OCI-LY3 (cell line): ENCODE results near the gene KRT222.

Experiments used
- H2AFZ ChIP-seq: fragments of 200-600, 300-600 bp; shearing (Covaris generic); 2 replicates; pipeline ENCODE4 v1.6.0; 2014; ENCODE audit warnings: antibody characterized with exemption, low read depth, low read length
- H3K27ac ChIP-seq: fragments of 200-600, 300-600 bp; sonication (generic); 2 replicates; pipeline ENCODE4 v1.5.1; 2014; ENCODE audit warnings: mild to moderate bottlenecking, low read length, moderate library complexity, mixed read lengths
- H3K27me3 ChIP-seq: fragments of 200-600, 300-600 bp; sonication (generic); 2 replicates; pipeline ENCODE4 v1.6.1; 2014; ENCODE audit warnings: low read depth, low read length, mixed read lengths
- H3K36me3 ChIP-seq: fragments of 200-600, 300-600 bp; sonication (generic); replicated peaks from 2 replicates; pipeline ENCODE3; 2014; ENCODE audit warnings: low read depth, low read length, mixed read lengths
- H3K4me1 ChIP-seq: fragments of 300-600, 200-600 bp; sonication (generic); 2 replicates; pipeline ENCODE4 v1.6.1; 2014; ENCODE audit warnings: low read length, mixed read lengths
- H3K4me2 ChIP-seq: fragments of 200-600, 300-600 bp; sonication (generic); 2 replicates; pipeline ENCODE4 v1.6.1; 2014; ENCODE audit warnings: low read length, mixed read lengths
- H3K4me3 ChIP-seq: fragments of 300-600, 200-600 bp; sonication (generic); 2 replicates; pipeline ENCODE4 v1.5.1; 2014; ENCODE audit warnings: antibody characterized with exemption, mild to moderate bottlenecking, low read length, moderate library complexity
- H3K79me2 ChIP-seq: fragments of 300-600, 200-600 bp; shearing (Covaris generic); 2 replicates; pipeline ENCODE4 v1.6.1; 2014; ENCODE audit warnings: mild to moderate bottlenecking, low read length, mixed read lengths
- H3K9ac ChIP-seq: fragments of 300-600, 200-600 bp; shearing (Covaris generic); 2 replicates; pipeline ENCODE4 v1.6.0; 2014; ENCODE audit warnings: mild to moderate bottlenecking, low read length, moderate library complexity
- H3K9me3 ChIP-seq: fragments of 200-600, 300-600 bp; shearing (Covaris generic); 2 replicates; pipeline ENCODE4 v1.6.1; 2014; ENCODE audit warnings: low read length, mixed read lengths; ENCODE audit not compliant: insufficient read depth
- H4K20me1 ChIP-seq: fragments of 200-600, 300-600 bp; sonication (generic); 2 replicates; pipeline ENCODE4 v1.6.1; 2016; ENCODE audit warnings: low read length, mixed read lengths; ENCODE audit not compliant: insufficient read depth
- EZH2phosphoT487 ChIP-seq: fragments of 200-600 bp; shearing (Covaris generic); IDR thresholded peaks from 2 replicates; pipeline ENCODE4 v1.6.1; 2018; ENCODE audit warnings: antibody characterized with exemption, mixed run types, low read depth
- TF ChIP-seq, protein P1 (sequence below): fragments of 200-600, 300-600 bp; sonication (generic); IDR thresholded peaks from 2 replicates; pipeline ENCODE4 v1.5.1; 2014; ENCODE audit warnings: antibody characterized with exemption, low read length, low read depth

Gene KRT222

GRCh38 chr17:40703652-40704051 is 38.7 kb upstream of the KRT222 start, which contains the start of gene KRT24:
Gene KRT24, minus strand, starts transcription at chr17:40703752. Its CDS starts 59 bp downstream, at chr17:40703693.
- no peak within 1 kb of the TSS for H3K9ac ChIP-seq
- H4K20me1 ChIP-seq = no peaks in the 10 kb centered on the region
- H3K36me3 ChIP-seq = no peaks in the 10 kb centered on the region
- H3K27me3 ChIP-seq = 0 out of 2 replicates have a peak, but pooled peaks cover 3% of the 10 kb centered on the region
- H3K27ac ChIP-seq = no peak within 1 kb of the TSS
- H3K9me3 ChIP-seq = no peaks in the 10 kb centered on the region
- H3K4me2 ChIP-seq = no peak within 1 kb of the TSS
- no peak within 1 kb of the TSS for H2AFZ ChIP-seq
- H3K79me2 ChIP-seq = no peaks in the 10 kb centered on the region
- no peak within 1 kb of the TSS for H3K4me3 ChIP-seq
- no peak for TF ChIP-seq EZH2phosphoT487
- H3K4me1 ChIP-seq = no peaks in the 10 kb centered on the region

DNA sequence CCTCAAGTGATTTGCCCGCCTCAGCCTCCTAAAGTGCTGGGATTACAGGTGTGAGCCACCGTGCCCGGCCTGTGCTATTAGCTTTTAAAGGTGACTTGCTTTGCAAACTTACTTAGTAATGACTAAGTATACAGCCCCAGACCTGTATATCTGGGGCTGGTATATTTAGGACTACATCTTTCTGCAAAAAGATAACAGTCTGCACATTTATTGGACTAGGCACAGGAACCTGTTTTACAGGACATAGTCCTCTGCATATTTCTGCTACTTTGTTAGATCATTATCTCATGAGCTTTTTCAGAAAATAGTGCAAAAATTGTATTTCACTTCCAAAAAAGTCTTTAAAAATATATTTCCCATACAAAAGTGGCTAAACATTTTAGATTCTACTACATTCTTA is 37.3 kb upstream of the KRT222 start:
- no peaks in the 10 kb centered on the region for H3K9me3 ChIP-seq
- H3K27ac ChIP-seq = no peak overlapping the region
- H4K20me1 ChIP-seq = no peaks in the 10 kb centered on the region
- H3K4me2 ChIP-seq = no peak overlapping the region
- no peak overlapping the region for H3K9ac ChIP-seq
- H3K79me2 ChIP-seq = no peaks in the 10 kb centered on the region
- no peak overlapping the region for H2AFZ ChIP-seq
- no peaks in the 10 kb centered on the region for H3K4me1 ChIP-seq
- TF ChIP-seq EZH2phosphoT487 = no peak
- TF ChIP-seq, protein P1, sequence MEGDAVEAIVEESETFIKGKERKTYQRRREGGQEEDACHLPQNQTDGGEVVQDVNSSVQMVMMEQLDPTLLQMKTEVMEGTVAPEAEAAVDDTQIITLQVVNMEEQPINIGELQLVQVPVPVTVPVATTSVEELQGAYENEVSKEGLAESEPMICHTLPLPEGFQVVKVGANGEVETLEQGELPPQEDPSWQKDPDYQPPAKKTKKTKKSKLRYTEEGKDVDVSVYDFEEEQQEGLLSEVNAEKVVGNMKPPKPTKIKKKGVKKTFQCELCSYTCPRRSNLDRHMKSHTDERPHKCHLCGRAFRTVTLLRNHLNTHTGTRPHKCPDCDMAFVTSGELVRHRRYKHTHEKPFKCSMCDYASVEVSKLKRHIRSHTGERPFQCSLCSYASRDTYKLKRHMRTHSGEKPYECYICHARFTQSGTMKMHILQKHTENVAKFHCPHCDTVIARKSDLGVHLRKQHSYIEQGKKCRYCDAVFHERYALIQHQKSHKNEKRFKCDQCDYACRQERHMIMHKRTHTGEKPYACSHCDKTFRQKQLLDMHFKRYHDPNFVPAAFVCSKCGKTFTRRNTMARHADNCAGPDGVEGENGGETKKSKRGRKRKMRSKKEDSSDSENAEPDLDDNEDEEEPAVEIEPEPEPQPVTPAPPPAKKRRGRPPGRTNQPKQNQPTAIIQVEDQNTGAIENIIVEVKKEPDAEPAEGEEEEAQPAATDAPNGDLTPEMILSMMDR = no peak
- H3K4me3 ChIP-seq = no peak overlapping the region
- no peaks in the 10 kb centered on the region for H3K36me3 ChIP-seq
- H3K27me3 ChIP-seq = peaks cover 13% of the 10 kb centered on the region

- H3K27me3 ChIP-seq = peaks cover 22% of the 10 kb centered on the region
- H3K4me2 ChIP-seq = no peak overlapping the region
- no peak overlapping the region for H3K9ac ChIP-seq
- peaks cover 9% of the 10 kb centered on the region for H3K4me1 ChIP-seq
- H3K9me3 ChIP-seq = no peaks in the 10 kb centered on the region
- H3K27ac ChIP-seq = no peak overlapping the region
- H2AFZ ChIP-seq = no peak overlapping the region
- H3K36me3 ChIP-seq = no peaks in the 10 kb centered on the region
- no peak overlapping the region for H3K4me3 ChIP-seq
- no peaks in the 10 kb centered on the region for H4K20me1 ChIP-seq
- H3K79me2 ChIP-seq = no peaks in the 10 kb centered on the region
- TF ChIP-seq, protein P1 = no peak
- TF ChIP-seq EZH2phosphoT487 = no peak
Measured at GRCh38 chr17:40699853-40700252, 34.9 kb upstream of the KRT222 start.

- TF ChIP-seq, protein P1 = no peak
- TF ChIP-seq EZH2phosphoT487 = no peak
- Histone ChIP-seq H4K20me1 (no peaks in the 10 kb centered on the region), H3K4me1 (peaks cover 9% of the 10 kb centered on the region), H3K27me3 (peaks cover 19% of the 10 kb centered on the region), H2AFZ (no peak overlapping the region), H3K36me3 (no peaks in the 10 kb centered on the region), H3K9ac (no peak overlapping the region), H3K4me2 (no peak overlapping the region), H3K9me3 (no peaks in the 10 kb centered on the region), H3K79me2 (no peaks in the 10 kb centered on the region), H3K27ac (no peak overlapping the region), H3K4me3 (no peak overlapping the region)
Measured at GRCh38 chr17:40699371-40699770, 34.4 kb upstream of the KRT222 start.
